Astrocyte of the spinal cord (primary cell): ENCODE measurements around the gene EPB41L5.

ENCODE experiments used
- DNase-seq: peaks from one replicate; pipeline ENCODE4 v3.0.0; 2011; ENCODE audit warnings: low read depth, low spot score
- H3K4me3 ChIP-seq: 2 replicates; pipeline ENCODE4 v1.5.1; 2011; ENCODE audit warnings: low read depth, mild to moderate bottlenecking, low read length, moderate library complexity
- CTCF ChIP-seq: IDR thresholded peaks from 2 replicates; pipeline ENCODE4 v1.5.1; 2012; ENCODE audit warnings: low read depth, mild to moderate bottlenecking, low read length, inconsistent platforms
- in situ Hi-C: cut with HindIII; loops from 2 replicates; pipeline ENCODE4 v1.10.0; 2017; ENCODE audit warnings: low sequenced_read_pairs

The EPB41L5 gene

DNA sequence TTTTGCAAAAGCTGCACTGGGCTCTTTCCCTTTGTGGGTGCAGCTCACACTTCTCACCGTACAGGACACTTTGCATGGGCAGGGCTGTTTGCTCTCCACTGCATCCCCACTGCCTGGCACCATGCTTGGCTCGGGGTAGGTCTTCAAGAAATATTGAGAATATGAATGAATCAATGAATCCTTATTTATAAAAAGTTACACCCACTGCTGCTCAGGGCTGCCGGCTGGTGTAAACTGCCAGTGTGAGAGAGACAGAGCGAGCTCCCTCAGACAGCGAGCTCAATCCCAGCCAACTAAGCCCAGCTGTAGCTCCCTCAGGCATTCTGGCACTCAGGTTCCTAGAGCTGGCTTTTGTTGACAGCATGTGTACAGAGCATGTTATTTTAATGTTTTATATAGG, 206.9 kb downstream of the EPB41L5 start:
- H3K4me3 ChIP-seq = no peak overlapping the region
- no peak for TF ChIP-seq CTCF
- no peak for DNase-seq
- in situ Hi-C loops = no loop called here

- H3K4me3 ChIP-seq = no peak overlapping the region
- no peak for TF ChIP-seq CTCF
Observed at GRCh38 chr2:120220756-120221155, 207.9 kb downstream of the EPB41L5 start.

DNA sequence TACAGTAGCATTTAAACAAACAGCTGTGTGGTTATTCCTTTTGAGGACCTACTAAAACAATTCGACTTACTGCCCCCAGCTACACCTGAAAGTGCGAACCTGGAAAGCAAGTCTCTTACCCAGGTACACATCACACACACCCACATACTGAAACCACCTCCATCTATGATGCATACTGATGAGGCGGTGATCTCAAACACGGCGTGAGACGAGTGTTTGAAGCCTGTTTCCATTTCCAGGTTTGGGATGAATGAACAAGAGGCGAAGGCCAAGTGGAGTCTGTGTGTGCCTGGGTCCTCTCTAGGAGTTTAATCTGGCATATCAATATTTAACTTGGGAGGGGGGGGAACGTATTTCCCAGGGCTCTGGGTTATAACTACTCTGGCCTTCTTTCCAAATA, 208.7 kb downstream of the EPB41L5 start:
- in situ Hi-C loops = no loop called here
- no peak overlapping the region for H3K4me3 ChIP-seq
- TF ChIP-seq CTCF = no peak
- no peak for DNase-seq

More at GRCh38 chr2:120220756-120221155, 207.9 kb downstream of the EPB41L5 start:
- in situ Hi-C loops = no loop called here
- no peak for DNase-seq

- in situ Hi-C loops = no loop called here
- TF ChIP-seq CTCF = no peak
- H3K4me3 ChIP-seq = peak overlapping the region; percentile 52
- DNase-seq = no peak
Observed at GRCh38 chr2:120222186-120223033, 209.5 kb downstream of the EPB41L5 start.

GRCh38 chr2:120223034-120223912, 210.4 kb downstream of the EPB41L5 start, which contains the start of gene TMEM185B:
TMEM185B (minus strand) TSS chr2:120223400; CDS start chr2:120222976, 424 bp downstream.
- H3K4me3 ChIP-seq = peak within 1 kb of the TSS; percentile 52
- in situ Hi-C loops = no loop called here
- TF ChIP-seq CTCF = peak; percentile 32
- DNase-seq = peak; percentile 86

- H3K4me3 ChIP-seq = no peak overlapping the region
- TF ChIP-seq CTCF = no peak
- in situ Hi-C loops = no loop called here
- no peak for DNase-seq
Observed at GRCh38 chr2:120224256-120224655, 211.4 kb downstream of the EPB41L5 start.
